HepG2 (cell line): ENCODE results near the gene NPSR1. TPM values are rescaled to one million over a fixed set of nuclear protein-coding genes. Genes with fewer than 3 reads are reported as not detected.

Source experiments
- HMGXB4 ChIP-seq, 2 experiments: sonication (generic) in 1 of 2; formaldehyde crosslinking in 1 of 2; IDR thresholded peaks; 2 replicates each; pipeline versions ENCODE4 v1.4.0 to v1.6.1; 2018 to 2020; ENCODE audit warnings: missing genetic modification reagents in 2 of 2, borderline replicate concordance in 1 of 2, low read depth in 1 of 2, mild to moderate bottlenecking in 1 of 2, missing biosample characterization in 1 of 2
- KLF6 ChIP-seq: IDR thresholded peaks from 2 replicates; pipeline ENCODE4 v1.8.0; 2016; ENCODE audit warnings: missing biosample characterization, missing genetic modification reagents
- PHF21A ChIP-seq: sonication (generic); formaldehyde crosslinking; IDR thresholded peaks from 2 replicates; pipeline ENCODE4 v1.5.0; 2020; ENCODE audit warnings: mild to moderate bottlenecking, missing genetic modification reagents
- POLR2A ChIP-seq, 2 experiments: IDR thresholded peaks; 2 replicates each; pipeline ENCODE4 v1.6.1; 2011; ENCODE audit warnings: low read depth in 2 of 2, low read length in 2 of 2, mild to moderate bottlenecking in 1 of 2, moderate library complexity in 1 of 2; ENCODE audit not compliant: insufficient read depth in 1 of 2
- SOX5 ChIP-seq: IDR thresholded peaks from 2 replicates; pipeline ENCODE4 v1.6.1; 2016; ENCODE audit warnings: borderline replicate concordance
- ZGPAT ChIP-seq: IDR thresholded peaks from 2 replicates; pipeline ENCODE4 v1.6.1; 2016; ENCODE audit warnings: mild to moderate bottlenecking
- ZHX1 ChIP-seq: sonication (generic); formaldehyde crosslinking; IDR thresholded peaks from 2 replicates; pipeline ENCODE4 v1.8.1; 2022; ENCODE audit warnings: low read depth, mild to moderate bottlenecking, missing genetic modification reagents
- ZNF605 ChIP-seq: sonication (generic); formaldehyde crosslinking; IDR thresholded peaks from 2 replicates; pipeline ENCODE4 v1.8.0; 2022; ENCODE audit warnings: mild to moderate bottlenecking, missing genetic modification reagents
- ZNF777 ChIP-seq: sonication (generic); formaldehyde crosslinking; IDR thresholded peaks from 2 replicates; pipeline ENCODE4 v1.4.0; 2020; ENCODE audit warnings: missing genetic modification reagents
- polyA plus RNA-seq, 8 experiments: library from polyadenylated mRNA; depleted of rRNA in 3 of 8; stranded (reverse) in 7 of 8; unstranded in 1 of 8; fragments of >200 nt; fragmentation: Illumina TruSeq in 4 of 8; extraction: Trizol in 4 of 8; gene quantifications; 2 replicates each; pipeline versions ENCODE4 v1.2.1 to v1.2.3, GENCODE V29; 2011 to 2016; ENCODE audit warnings: low read depth in 4 of 8, missing spikeins in 1 of 8, mixed read lengths in 1 of 8; ENCODE audit not compliant: insufficient read depth in 1 of 8
- total RNA-seq, 5 experiments: library from RNA; depleted of rRNA; stranded (reverse); fragments of >200 nt; fragmentation: Illumina TruSeq; extraction: Trizol; gene quantifications; 2 replicates each; pipeline ENCODE4 v1.2.3, GENCODE V29; 2016; ENCODE audit warnings: low read depth in 1 of 5
- TF ChIP-seq, protein P1 (sequence below): sonication (generic); formaldehyde crosslinking; IDR thresholded peaks from 2 replicates; pipeline ENCODE4 v1.4.0; 2020; ENCODE audit warnings: missing genetic modification reagents, borderline replicate concordance
- TF ChIP-seq, protein P2 (sequence below): sonication (generic); formaldehyde crosslinking; IDR thresholded peaks from 2 replicates; pipeline ENCODE4 v1.5.1; 2020; ENCODE audit warnings: mild to moderate bottlenecking, missing genetic modification reagents, moderate library complexity

Gene NPSR1
- total and polyA plus RNA-seq, 2 of the 13 experiments (the other 11 are each of a cell fraction or from before 2014, with no cell fraction given) = not detected

- TF ChIP-seq, protein P1, sequence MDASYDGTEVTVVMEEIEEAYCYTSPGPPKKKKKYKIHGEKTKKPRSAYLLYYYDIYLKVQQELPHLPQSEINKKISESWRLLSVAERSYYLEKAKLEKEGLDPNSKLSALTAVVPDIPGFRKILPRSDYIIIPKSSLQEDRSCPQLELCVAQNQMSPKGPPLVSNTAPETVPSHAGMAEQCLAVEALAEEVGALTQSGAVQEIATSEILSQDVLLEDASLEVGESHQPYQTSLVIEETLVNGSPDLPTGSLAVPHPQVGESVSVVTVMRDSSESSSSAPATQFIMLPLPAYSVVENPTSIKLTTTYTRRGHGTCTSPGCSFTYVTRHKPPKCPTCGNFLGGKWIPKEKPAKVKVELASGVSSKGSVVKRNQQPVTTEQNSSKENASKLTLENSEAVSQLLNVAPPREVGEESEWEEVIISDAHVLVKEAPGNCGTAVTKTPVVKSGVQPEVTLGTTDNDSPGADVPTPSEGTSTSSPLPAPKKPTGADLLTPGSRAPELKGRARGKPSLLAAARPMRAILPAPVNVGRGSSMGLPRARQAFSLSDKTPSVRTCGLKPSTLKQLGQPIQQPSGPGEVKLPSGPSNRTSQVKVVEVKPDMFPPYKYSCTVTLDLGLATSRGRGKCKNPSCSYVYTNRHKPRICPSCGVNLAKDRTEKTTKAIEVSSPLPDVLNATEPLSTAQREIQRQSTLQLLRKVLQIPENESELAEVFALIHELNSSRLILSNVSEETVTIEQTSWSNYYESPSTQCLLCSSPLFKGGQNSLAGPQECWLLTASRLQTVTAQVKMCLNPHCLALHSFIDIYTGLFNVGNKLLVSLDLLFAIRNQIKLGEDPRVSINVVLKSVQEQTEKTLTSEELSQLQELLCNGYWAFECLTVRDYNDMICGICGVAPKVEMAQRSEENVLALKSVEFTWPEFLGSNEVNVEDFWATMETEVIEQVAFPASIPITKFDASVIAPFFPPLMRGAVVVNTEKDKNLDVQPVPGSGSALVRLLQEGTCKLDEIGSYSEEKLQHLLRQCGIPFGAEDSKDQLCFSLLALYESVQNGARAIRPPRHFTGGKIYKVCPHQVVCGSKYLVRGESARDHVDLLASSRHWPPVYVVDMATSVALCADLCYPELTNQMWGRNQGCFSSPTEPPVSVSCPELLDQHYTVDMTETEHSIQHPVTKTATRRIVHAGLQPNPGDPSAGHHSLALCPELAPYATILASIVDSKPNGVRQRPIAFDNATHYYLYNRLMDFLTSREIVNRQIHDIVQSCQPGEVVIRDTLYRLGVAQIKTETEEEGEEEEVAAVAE (CRISPR knock-in tag) = peak; percentile 44; the same call in 1 of the 2 replicates
- TF ChIP-seq, protein P2, sequence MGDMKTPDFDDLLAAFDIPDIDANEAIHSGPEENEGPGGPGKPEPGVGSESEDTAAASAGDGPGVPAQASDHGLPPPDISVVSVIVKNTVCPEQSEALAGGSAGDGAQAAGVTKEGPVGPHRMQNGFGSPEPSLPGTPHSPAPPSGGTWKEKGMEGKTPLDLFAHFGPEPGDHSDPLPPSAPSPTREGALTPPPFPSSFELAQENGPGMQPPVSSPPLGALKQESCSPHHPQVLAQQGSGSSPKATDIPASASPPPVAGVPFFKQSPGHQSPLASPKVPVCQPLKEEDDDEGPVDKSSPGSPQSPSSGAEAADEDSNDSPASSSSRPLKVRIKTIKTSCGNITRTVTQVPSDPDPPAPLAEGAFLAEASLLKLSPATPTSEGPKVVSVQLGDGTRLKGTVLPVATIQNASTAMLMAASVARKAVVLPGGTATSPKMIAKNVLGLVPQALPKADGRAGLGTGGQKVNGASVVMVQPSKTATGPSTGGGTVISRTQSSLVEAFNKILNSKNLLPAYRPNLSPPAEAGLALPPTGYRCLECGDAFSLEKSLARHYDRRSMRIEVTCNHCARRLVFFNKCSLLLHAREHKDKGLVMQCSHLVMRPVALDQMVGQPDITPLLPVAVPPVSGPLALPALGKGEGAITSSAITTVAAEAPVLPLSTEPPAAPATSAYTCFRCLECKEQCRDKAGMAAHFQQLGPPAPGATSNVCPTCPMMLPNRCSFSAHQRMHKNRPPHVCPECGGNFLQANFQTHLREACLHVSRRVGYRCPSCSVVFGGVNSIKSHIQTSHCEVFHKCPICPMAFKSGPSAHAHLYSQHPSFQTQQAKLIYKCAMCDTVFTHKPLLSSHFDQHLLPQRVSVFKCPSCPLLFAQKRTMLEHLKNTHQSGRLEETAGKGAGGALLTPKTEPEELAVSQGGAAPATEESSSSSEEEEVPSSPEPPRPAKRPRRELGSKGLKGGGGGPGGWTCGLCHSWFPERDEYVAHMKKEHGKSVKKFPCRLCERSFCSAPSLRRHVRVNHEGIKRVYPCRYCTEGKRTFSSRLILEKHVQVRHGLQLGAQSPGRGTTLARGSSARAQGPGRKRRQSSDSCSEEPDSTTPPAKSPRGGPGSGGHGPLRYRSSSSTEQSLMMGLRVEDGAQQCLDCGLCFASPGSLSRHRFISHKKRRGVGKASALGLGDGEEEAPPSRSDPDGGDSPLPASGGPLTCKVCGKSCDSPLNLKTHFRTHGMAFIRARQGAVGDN (CRISPR knock-in tag) = peak; percentile 46
- TF ChIP-seq PHF21A (CRISPR knock-in tag) = peak; percentile 26; the same call in 1 of the 2 replicates
- TF ChIP-seq KLF6 (CRISPR knock-in tag) = peak; percentile 38; the same call in 1 of the 2 replicates
- 0 out of 4 replicates have a peak, but pooled peaks of 1 of the 2 experiments have one; percentile 22 for TF ChIP-seq HMGXB4 (CRISPR knock-in tag; IDR thresholded peaks at IDR 0.05; ENCODE audit: borderline replicate concordance in 1 of 2, low read depth in 1 of 2)
- 0 out of 2 replicates have a peak, but pooled peaks have one; percentile 64 for TF ChIP-seq ZNF605 (CRISPR knock-in tag)
- TF ChIP-seq ZNF777 = 0 out of 2 replicates have a peak, but pooled peaks have one; percentile 27
- TF ChIP-seq POLR2A (IDR thresholded peaks at IDR 0.05; ENCODE audit: insufficient read depth in 1 of 2, low read depth in 2 of 2, low read length in 2 of 2) = 0 out of 4 replicates have a peak, but pooled peaks of 1 of the 2 experiments have one; percentile 37
- 0 out of 2 replicates have a peak, but pooled peaks have one; percentile 48 for TF ChIP-seq ZHX1 (CRISPR knock-in tag)
- TF ChIP-seq SOX5 (CRISPR knock-in tag) = peak; percentile 28; the same call in 1 of the 2 replicates
- TF ChIP-seq ZGPAT (CRISPR knock-in tag) = 0 out of 2 replicates have a peak, but pooled peaks have one; percentile 38
Observed at GRCh38 chr7:34814203-34814842, 156.3 kb downstream of the NPSR1 start (continued).
